Measurements from ENCODE around the gene BTBD10.

BTBD10 gene

DNA sequence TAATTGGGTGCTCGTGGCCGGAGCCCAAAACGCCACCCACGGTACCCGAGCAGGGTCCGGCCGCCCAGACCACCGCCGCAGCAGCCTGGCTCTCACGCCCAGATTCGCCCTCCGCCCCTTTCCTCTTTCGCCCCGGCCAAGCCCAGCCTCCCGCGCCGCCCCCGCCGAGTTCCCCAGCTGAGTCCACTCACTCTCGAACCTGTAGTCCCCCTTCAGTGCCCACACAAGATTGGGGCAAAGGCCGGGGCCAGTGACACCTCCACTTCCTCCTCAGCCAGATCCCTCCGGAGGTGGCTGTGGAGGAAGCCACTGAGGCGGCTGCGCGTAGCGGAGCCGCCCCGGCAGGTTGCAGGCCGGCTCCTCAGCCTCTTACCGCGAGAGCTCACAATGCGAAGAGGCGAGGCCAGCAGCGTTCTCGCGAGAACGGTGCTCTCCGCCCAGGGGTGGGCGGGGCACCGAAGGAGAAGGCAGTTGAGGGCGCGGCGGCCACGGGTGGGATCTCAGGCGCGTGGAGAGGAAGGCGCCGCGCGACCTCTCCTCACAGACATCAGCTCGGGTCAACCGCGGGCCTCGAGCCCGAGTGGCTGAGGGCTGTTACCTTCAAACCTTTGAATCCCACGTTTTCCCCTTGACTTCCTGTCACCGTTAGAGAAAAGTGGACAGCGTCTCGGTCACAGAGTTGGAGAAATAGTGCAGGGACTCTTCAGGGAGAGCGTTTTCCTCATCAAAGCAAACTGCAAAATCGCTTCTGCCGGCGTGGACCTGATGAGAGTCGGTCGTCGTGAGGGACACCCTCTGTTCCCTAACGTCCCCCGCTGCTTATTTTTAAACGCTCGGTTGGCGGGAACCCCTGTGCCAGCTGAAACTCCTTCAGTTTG lies at the start of gene BTBD10:
TSS of gene BTBD10 (minus strand) at position 322 of the 878 bp plus-strand sequence. CDS start 18,098 bp downstream, outside the sequence.
- peak; percentile 94 for DNase-seq

DNA sequence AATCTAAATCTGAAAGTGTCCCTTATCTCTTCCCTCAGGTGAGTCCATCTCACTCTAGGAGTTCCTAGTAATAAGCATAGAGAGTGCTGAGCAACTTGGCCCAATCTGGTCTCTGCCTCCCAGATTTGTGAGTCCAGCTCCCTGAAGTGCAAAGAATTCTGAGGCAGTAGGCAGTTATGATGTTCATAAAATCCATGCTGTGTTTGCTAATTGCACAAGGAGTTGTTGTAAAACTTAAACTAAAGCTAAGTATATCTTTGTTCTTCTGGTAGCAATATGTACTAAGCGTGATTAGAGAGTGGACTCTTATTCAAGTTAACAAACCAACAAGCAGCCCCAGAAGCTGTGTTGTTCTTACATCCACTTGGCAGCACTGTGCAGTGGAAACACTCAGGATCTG lies 40.4 kb upstream of the BTBD10 start:
- DNase-seq: no peak

DNA sequence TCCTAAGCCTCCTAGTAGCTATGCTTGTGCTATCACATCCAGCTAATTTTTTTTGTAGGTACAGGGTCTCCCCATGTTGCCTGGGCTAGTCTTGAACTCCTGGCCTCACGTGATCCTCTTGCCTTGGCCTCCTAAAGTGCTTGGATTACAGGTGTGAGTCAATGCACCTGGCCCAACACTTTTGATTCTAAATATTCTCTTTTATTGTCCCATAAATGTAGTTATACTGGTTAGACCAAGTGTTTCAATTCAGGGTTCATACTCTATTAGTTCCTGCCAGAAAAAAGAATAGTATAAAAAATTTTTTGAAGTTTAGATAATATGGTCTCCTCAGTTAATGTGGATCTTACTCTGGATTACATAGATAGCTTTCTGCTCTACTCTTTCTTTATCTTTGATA lies 39.5 kb upstream of the BTBD10 start:
- no peak for DNase-seq

DNA sequence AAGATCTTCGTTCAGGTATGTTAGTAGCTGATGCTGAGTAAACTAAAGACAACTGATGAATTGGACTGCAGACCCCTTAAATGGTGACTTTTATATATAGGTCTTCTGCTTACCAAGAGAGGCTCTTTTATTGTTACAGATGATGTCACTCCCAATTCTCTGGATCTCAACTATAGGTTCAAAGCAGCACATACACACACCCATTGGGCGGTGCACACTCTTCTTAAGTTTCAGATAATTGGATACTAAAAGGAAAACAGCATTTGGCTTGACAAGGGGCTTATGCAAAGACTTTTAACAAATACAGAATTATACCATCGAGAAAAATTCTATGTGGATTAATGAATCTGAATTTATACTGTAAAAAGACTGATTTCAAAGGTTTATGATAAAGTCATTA lies 32.9 kb upstream of the BTBD10 start, which contains the start of gene PTH:
TSS of gene PTH (minus strand) at position 69 of the 400 bp plus-strand sequence. CDS start 3,142 bp downstream, outside the sequence.
- no peak for DNase-seq

DNA sequence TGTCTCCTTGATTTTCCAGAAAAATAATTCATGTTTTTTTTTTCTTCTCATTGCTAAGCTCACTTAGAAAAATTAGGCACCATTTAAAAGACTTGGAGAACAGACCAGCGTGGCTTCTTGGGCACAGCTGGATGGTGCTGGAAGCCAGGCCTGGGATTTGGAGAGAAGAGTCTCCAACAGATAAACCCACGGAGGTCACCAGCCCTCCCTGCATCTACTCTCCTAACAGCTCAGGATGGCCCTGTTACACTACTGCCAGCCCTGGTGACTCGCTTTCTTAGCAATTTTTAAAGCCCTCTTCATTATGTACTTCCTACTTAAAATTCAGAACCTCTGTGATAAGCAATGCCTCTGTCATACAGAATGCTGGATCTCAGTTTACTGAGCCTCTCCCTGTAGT lies 31.0 kb upstream of the BTBD10 start:
- DNase-seq: no peak

DNA sequence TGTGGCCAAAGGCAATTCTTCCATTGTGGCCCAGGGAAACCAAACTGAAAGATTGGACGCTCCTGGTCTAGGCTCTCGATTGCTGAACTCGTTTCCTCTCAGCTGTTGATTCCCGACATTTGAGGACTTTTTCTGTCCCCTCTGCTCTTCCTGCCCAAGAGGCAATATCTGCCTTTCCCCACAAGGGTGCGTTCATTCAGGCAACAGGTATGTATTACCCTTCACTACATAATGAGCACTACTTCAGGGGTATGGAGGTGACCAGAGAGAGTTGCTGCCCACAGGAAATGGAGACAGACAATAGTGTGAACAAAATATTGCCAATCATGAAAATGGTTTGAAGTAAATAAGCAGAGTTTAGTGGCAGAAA lies 24.6 kb upstream of the BTBD10 start:
- DNase-seq: no peak

DNA sequence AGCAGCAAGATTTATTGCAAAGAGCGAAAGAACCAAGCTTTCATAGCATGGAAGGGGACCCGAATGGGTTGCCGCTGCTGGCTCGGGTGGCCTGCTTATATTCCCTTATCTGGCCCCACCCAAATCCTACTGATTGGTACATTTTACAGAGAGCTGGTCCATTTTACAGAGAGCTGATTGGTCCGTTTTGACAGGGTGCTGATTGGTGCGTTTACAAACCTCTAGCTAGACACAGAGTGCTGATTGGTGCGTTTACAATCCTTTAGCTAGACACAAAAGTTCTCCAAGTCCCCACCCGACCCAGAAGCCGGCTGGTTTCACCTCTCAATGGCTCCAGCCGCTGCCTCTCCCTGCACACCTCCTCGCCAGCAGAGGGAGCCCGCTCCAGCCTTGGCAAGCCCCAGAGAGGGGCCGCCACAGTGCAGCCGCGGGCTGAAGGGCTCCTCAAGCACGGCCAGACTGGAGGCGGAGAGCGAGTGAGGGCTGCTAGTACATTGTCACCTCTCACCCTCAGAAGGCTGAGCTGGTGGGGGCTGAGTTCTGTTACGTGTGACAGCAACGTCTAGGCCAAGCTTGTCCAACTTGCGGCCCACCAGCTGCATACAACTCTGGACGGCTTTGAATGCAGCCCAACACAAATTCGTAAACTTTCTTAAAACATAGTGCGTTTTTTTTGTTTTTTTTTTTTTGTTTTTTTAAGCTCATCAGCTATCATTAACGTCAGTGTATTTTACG lies 24.1 kb upstream of the BTBD10 start:
- DNase-seq: no peak

DNA sequence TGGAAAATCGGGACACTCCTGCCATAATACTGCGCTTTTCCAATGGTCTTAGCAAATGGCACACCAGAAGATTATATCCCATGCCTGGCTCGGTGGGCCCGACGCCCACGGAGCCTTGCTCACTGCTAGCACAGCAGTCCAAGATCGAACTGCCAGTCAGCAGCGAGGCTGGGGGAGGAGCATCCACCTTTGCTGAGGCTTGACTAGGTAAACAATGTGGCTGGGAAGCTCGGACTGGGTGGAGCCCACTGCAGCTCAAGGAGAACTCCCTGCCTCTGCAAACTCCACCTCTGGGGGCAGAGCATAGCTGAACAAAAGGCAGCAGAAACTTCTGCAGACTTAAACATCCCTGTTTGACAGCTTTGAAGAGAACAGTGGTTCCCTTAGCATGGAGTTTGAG lies 17.2 kb upstream of the BTBD10 start:
- DNase-seq: no peak

DNA sequence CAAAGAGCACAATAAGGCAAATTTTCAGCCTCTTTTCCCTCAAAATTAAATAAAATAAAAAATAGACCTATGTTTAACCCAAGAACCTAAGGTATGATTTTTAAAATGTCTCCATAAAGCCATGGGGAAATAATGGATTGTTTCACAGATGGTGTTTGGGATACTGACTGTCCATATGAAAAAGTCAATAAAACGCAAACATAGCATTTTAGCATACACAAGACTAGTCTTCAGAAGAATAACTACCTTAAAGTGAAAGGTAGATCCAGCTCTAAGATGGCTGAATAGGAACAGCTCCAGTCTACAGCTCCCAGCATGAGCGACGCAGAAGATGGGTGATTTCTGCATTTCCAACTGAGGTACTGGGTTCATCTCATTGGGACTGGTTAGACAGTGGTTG lies 16.7 kb upstream of the BTBD10 start:
- no peak for DNase-seq

DNA sequence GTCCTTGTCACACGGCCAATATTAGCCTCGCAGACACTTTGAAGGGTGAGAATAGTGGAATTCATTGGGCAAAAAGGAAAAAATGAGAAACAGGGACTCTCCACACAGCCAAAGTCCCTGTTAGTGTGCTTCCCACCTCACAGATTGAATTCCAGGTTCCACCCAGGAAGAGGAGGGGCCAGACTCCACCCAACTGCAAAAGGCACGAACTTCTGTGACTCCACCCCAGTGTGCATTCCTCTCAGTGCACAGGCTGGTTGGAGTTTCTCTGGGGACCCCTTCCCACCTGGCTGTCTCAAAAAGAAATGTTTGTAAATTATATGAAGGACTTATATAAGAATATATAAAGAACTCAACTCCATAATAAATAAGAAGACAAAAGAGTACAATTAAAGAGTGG lies 12.1 kb upstream of the BTBD10 start:
- no peak for DNase-seq

DNA sequence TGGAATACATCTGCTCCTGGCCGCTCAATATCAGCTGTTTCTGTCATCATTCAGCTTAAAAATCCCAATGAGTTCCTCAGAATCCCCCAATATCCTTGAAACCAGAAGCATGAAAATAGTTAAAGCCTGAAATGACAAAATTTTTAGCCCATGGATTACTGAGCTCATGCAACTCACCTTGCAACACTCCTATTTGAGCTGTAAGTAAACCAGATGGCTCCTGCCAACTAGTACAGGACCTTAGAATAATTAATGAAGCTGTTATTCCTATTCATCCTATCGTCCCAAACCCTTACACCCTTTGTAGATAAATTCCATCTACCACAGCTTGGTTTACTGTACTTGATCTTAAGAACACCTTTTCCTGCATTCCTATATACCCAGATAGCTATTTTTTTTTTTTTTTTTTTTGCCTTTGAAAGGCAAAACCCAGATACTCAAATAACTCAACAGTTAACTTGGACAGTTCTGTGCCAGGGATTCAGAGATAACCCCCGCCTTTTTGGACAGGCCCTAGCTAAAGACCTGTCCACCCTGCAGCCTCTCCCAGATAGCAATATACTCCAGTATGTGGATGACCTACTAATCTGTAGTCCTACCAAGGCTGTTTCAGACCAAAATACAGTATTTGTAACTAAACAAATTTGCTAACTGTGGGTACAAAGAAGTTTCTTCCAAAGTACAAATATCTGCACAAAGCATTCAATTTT lies 10.1 kb upstream of the BTBD10 start:
- DNase-seq: no peak

DNA sequence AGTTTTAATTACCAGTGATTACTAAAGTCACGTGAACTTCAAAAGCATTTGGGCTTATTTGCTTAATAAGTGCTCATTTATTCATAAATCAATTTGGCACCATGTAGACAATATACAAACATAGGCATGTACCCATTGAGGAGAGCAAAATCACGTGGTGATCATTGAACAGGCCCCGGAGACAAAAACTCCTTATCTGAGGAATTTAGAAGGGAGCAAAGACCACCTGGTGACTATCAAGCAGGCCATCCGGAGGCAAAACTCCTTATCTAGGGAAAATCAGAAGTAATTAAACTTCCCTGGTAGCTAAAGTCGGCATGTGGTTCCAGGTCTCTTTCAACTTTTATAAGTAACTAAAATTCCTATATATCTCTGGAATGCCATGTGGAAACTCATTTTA lies 5.7 kb upstream of the BTBD10 start:
- DNase-seq: no peak

DNA sequence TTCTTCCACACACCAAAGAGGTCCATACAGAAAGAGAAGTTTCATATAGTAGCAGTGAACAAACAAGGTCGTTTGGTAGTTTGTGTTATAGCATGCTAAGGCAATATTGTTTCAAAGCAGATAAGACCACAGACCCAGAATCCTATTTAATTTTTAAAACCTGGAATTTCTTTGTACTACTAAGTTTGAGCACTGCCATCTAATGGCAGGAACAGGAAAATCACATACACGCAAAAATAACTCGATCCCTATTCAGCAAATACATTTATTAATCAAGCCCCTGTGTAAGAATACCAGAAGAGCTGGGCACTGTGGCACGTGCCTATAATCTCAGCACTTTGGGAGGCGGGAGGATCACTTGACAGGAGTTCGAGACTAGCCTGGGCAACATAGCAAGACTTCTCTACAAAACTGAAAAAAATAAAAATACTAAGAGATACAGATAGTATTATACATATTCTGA lies 2.9 kb upstream of the BTBD10 start:
- DNase-seq: peak; percentile 37

DNA sequence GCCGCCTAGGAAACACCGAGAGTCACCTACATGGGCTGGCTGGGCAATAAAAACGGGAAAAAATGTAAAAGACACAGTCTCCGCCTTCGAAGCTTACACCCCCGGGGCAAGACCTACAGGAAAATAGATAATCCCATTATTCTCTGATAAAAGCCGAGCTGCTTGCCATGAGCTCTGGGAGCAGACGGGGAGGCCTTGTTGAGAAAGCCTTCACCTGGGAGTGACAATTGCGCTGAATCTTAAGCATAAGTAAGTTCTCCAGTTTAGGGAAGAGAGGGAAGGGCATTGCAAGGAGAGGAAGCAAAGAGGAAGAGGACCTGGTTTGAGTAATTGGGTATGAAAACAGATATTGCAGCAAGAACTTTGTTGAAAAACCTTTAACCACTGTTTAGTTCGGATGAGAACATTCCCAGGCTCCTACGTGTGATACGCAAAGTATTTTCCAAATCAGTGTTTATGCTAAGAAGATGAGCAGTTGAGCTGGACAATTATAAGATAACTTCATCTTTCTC lies 813 bp upstream of the BTBD10 start:
- no peak for DNase-seq

DNA sequence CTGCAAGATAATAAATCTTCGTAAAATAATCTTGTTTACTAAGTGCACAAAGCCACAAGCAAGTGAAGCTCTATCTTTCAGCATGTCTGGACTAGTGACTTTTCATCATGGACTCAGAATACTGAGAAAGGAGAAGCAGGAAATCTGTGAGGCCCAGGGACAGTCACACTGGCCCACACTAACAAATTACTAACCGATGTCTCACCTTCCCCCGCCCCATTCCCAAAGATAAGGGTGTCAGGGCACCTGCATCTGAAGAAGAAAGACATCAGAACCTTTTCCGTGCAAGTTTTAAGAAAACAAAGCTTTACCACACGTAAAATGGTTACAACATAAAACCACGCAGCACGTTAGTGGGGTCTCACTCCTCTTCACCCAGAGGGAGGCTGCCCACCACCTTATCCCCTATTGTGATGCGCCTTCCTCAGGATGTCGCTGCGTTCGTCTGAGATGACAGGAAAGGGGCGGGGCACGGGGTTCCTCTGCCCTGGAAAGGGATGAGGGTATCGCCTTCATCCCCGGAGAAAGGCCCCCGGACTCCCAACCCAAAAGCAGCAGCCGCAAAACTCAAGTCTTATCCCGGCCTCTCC lies 616 bp downstream of the BTBD10 start:
- DNase-seq: peak; percentile 59

DNA sequence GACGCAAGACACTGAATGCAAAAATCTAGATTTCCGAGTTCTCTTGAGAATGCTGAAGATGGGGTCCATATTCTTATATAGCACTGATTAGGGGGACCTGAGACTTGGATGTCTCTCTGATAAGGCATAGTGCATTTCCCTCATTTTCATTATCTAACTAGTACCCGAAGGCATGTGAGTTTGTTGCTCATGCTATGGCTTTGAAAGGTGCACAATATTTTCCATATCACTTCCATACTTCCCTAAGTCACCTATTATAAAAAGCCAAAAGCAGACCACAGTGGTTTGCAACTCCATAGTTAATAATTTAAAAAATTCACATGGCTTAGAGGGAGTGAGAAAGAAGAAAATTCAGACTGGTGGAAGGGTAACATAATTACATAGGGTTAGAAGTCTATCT lies 1.7 kb downstream of the BTBD10 start:
- no peak for DNase-seq

DNA sequence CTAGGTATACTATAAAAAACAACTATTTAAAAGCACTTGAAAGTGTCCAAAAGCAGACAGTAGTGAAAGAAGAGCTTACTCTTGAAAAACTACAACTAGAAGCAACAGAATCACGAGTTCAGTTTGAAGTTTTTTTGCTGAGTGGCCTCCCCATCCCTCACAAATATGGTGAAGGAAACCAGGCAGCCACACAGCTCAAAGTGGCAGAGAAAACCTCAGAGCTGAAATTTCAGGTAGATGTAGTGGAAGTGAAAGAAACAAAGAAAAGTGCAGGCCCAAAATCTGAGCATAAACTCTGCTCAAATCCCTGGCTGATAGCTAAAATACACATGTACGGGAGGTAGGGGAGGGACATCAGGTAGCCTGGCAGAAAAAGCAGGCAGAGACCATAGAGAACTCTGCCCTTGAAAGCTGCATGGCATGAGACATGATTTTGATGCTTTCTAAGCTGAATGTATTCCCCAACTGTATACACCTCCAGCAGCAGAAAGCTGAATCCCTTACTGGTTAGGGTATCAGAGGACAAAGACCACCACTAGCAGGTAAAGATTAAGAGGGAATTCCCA lies 12.1 kb downstream of the BTBD10 start:
- DNase-seq: no peak

DNA sequence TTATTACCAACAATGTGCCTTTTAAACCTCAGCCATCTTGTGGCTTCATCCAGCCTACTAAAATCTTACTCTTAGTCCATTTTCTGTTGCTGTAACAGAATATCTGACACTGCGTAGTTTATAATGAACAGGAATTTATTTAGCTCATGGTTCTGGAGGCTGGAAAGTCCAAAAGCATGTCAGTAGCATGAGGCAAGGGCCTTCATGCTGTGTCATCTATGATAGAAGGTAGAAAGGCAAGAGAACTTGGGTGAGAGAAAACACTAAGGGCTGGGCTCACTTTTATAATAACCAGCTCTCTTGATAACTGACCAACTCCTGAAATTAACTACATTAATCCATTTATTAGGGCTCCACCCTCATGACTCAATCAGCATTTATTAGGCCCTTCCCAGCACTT lies 13.5 kb downstream of the BTBD10 start:
- no peak for DNase-seq

DNA sequence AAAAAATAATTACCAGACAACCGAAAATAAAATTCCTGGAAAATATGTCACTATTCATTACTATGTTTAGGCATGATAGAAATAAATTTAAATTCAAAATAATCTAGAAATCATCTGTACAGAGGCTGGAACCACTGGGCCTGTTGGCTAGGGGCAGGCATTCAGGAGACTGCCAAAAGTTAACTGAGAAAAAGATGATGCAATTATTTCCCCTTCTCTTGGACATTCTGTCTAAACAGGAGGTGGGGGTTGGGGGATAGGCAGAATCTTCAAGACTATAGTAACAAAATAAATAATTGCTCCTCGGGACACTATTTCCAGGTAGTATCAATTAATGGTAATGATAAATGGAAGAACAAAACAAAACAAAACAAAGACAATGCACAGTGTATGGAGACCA lies 14.1 kb downstream of the BTBD10 start:
- no peak for DNase-seq

DNA sequence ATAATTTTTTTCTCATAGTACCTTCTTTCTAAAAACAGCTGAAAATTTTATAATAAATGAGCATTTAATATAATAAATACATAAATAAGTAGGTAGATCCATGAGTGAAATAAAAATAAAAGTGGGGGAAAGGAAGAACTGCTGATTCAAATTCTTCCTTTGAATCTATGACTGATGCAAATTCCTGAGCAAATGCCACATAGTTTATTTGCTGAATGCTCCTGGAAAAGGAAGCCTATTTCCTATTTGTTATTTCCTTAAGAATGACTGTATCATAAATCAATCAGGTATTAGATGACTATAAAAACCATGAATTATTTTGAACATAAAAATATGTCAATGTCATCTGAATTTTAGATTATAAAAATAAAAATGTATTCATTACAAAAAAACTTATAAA lies 16.6 kb downstream of the BTBD10 start:
- DNase-seq: no peak

DNA sequence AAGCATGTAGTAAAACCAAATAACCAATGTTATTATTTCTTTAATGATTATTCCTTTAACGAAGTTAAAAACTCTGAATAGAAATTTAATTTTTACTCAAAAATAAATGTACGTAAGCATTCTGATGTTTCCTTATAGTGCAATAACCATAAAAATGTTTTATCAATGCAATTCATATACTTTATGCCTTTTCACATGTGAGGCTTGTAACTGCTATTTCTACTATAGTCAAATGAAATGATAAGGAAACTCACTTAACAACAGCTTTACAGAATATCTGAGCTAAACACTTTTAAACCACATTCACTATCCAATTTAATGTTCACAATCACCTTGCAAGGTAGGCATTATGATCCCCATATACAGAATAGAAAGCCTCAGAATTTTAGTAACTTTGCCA lies 17.4 kb downstream of the BTBD10 start:
- DNase-seq: no peak

DNA sequence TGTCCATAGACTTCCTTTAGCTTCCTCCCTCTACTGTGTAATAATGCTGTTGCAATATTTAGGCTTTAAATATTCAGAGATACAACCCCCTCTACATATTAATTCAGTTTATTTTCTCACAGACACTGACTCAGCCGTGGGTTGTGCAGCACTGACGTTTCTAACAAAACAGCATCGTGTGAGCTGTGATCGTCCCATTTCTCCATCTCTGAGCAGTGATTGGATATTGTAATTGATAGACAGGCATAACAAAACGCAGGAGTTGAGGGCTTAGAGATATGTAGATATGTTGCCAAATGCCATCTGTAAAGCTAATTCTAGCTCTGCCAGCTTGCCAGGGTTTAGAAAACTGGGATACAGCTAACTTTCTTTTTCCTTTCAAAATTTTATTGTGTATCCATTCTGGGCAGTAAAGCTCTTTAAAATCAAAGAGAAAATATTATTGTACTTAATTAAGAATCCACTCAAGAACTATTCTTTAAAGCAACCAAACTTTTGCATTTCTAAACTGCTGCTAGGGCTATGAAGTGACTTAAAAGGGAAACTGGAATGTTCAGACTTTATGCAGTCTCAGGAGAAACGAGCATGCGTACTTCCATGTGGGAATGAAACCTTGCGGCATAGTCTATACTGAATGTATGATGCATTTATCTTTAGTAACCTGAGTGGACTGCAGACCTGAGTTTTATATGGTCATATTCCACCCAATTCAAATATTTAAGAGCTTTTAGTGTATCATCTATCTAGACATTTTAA lies 22.7 kb downstream of the BTBD10 start:
- peak; percentile 19 for DNase-seq

Measured in COR-L47 (cell line).